HG02840 (cell line): ENCODE results near the gene YIPF7.

Source experiments
- ATAC-seq: cut with Tn5 transposase; IDR thresholded peaks from one replicate; pipeline ENCODE4 v1.9.1; 2021; ENCODE audit warnings: mild to moderate bottlenecking, moderate library complexity, moderate number of reproducible peaks; ENCODE audit not compliant: unreplicated experiment, low FRiP score

Gene YIPF7

DNA sequence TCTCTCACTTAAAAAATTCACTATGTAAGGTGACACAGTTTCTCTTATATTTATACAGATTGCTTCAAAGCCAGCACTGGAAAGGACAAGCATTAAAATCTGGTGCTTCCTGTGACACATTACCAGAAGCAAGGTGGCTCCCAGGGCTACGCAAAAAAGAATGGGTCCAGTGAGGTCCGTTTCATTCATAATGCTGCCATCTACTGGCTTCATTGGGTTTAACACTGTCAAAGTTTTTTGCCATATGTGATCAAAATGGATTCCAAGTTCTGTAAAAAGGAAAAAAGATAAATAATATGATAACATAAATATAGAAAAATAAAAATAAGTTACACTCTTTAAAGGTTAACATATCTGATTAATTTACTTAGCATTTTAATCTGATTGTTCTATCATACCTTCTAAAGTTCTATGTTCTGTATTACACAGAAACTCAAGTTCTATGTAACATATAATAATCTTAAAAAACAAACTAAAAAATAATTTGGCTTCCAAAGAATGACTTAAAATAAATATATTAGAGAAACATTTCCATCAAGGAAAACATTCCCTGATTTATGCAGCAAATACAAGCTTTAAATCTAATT, 22.1 kb downstream of the YIPF7 start:
- ATAC-seq, result peak; percentile 89

DNA sequence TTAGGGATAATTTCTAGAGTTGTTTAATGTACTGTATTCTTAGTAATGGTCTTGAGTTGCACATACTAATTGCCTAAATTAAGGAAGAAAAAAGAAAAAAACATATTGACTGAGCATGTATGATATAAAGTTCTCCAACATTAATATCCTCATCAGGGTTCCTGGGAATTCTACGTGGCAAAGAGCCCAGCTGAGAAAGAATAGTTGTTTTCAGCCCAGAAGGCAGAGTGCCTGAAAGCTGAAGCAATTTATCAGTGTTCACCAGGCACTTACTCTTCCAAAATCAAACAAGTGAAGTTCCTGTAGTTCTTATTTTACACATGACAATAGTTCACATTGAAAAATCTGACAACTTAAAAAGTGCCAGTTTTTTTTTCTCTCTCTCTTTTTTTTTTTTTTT, 27.7 kb downstream of the YIPF7 start:
- ATAC-seq, result no peak

DNA sequence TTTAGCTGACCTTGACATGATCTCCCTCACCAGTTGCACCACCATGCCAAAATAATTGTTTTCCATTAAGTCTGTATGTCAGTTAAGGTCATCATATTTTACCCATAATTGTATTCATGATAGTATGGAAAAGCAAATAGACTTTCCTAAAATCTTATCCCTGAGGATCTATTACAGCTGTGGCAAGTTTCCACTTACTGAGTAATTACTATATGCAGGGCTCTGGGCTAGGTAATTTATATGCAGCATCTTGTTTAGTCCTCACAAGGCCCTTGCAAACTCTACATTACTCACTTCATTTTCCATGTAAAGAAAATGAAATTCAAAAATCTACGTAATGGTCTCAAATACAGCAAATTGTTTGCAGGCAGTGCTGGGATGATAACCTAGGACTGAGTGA, 34.8 kb downstream of the YIPF7 start:
- ATAC-seq, result no peak

DNA sequence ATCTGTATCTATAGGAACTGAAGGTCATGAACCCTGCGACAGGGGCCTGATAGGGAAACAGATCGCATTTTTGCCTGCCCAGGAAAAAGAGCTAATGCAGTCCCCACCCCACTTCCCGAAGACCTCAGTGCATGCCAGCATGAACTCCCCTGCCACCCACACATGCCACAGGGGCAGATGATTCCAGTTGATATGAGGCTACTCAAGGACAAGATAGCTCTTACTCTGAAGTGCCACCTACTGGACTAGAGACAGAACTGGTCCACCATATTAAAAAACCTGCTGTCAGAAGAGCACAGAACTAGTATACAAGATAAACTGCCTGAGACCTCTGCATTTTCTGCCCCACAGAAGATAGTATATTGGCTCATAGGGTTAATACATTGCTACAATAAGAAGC, 68.0 kb downstream of the YIPF7 start:
- ATAC-seq, result no peak

DNA sequence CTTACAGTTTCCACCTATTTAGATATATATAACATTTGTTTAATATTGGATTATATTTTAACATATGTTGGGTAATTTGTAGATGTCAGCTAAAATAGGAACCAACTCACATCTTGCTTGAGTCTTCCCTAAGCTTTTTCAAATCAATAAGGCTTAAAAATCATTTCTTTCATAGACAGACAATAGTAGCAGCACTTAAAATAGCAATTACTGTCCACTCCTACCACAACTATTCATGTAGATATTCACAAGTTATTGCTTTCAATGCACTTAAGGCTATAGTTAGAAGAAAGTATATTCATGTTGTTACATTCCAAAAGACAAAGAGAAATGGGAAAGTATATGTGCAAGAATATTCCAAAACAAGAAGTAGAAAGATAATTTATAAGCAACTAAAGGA, 71.2 kb downstream of the YIPF7 start:
- ATAC-seq, result no peak

DNA sequence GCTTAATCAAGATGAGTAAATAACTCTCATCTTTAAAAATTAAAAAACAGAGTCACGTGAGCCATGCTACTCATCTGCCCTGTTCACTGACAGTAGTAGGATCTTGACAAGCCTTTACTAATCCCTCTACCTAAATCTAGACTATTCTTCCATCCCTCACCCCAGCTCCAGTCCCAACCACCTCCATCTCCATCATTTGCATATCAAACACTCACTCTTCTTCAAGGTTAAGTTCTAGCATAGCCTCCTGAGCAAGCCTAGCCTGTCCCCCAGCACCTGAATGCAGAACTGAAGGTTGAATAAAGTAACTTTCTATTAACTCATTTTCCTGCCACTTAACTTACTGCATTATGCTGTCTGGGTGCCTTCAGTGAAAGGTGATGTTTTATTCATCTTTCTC, 72.5 kb downstream of the YIPF7 start:
- ATAC-seq, result no peak
